Pancreas (tissue), 10 donors: ENCODE results near the gene EPHA8. TPM values are rescaled to one million over a fixed set of nuclear protein-coding genes. Genes with fewer than 3 reads are reported as not detected.

Experiments used
- ATAC-seq, 4 donors: fragments of 200-7000 bp; cut with Tn5 transposase; one replicate each; pipeline versions ENCODE4 v1.8.0 to v1.9.1; 2020; ENCODE audit warnings: mild to moderate bottlenecking in 4 of 4, moderate library complexity in 4 of 4
- DNase-seq, 6 donors: peaks; one replicate each; pipeline ENCODE4 v3.0.0-alpha.2; 2020
- FAIRE-seq: peaks from 2 replicates; lab custom pipeline; 2012; peaks lifted over from hg19 to GRCh38; lab: Jason Lieb, UNC
- H3K27ac ChIP-seq, 4 donors: fragments of 200-600 bp; sonication (generic); 1 replicate in 3 of 4; 2 replicates in 1 of 4; pipeline versions ENCODE4 v1.5.0 to v1.8.0; 2020
- H3K27me3 ChIP-seq, 4 donors: fragments of 200-600 bp; one replicate each; pipeline ENCODE4 v1.8.0; 2021
- H3K36me3 ChIP-seq, 3 donors: fragments of 200-600 bp; sonication (generic) in 1 of 3; one replicate each; pipeline versions ENCODE4 v1.5.0 to v1.8.0; 2020 to 2021
- H3K4me1 ChIP-seq, 3 donors: fragments of 200-600 bp; one replicate each; pipeline ENCODE4 v1.8.0; 2021
- H3K4me3 ChIP-seq, 4 donors: fragments of 200-600 bp; sonication (generic) in 2 of 4; one replicate each; pipeline versions ENCODE4 v1.5.0 to v1.8.0; 2020 to 2021
- H3K9me3 ChIP-seq, 4 donors: fragments of 200-600 bp; one replicate each; pipeline ENCODE4 v1.8.0; 2021
- WGBS, 2 donors: extraction: QIAGEN DNeasy Blood & Tissue Kit; methylation state at CpG; one replicate each; pipeline ENCODE4 v1.1.7; 2013; 5-methylcytosine and 5-hydroxymethylcytosine counted together
- intact Hi-C, 3 donors: fragments of 100-400 bp; cut with DNase I; formaldehyde crosslinking; loops; one replicate each; pipeline versions ENCODE4 v1.11.1 to v1.14.2; 2022
- polyA plus RNA-seq, 2 donors: library from polyadenylated mRNA; stranded (reverse); fragments of 200-250 nt; gene quantifications; one replicate each; pipeline ENCODE4 v1.2.3, GENCODE V29; 2013
- total RNA-seq, 6 donors: library from RNA; stranded (reverse); fragmentation: NEBNext Ultra II Directional in 4 of 6; extraction: Animal tissue kit (Norgen Biotek cat#: 25700) in 4 of 6; gene quantifications; one replicate each; pipeline versions ENCODE4 v1.2.1 to v1.2.4, GENCODE V29; 2021 to 2023
- TF ChIP-seq, protein P1 (sequence below), 4 donors: fragments of 200-600 bp; sonication (generic) in 3 of 4; IDR thresholded peaks; one replicate each; pipeline versions ENCODE4 v1.5.0 to v1.8.0; 2021; ENCODE audit warnings: antibody characterized with exemption in 4 of 4
- donor health status: healthy with polysubstance abuse.
- donor health status: DM: no; HTN: no; CAD: no; lungs with moderate emphysema.
- donor health status: DM: no; HTN: no; CAD: no.
- donor health status: control.
- donor health status: control.
- donor health status: Bipolar disorder and iron deficiency.
- donor health status: DM: yes; HTN: yes; CAD: no.
- donor health status: DM: no; HTN: no; CAD: no.
- donor health status: DM: no; HTN: no; CAD: no.
- donor health status: DM: yes; HTN: yes; CAD: no.

EPHA8 gene
- total and polyA plus RNA-seq, 8 donors, result 0.57 to 8.1 (median 1.2) TPM

DNA sequence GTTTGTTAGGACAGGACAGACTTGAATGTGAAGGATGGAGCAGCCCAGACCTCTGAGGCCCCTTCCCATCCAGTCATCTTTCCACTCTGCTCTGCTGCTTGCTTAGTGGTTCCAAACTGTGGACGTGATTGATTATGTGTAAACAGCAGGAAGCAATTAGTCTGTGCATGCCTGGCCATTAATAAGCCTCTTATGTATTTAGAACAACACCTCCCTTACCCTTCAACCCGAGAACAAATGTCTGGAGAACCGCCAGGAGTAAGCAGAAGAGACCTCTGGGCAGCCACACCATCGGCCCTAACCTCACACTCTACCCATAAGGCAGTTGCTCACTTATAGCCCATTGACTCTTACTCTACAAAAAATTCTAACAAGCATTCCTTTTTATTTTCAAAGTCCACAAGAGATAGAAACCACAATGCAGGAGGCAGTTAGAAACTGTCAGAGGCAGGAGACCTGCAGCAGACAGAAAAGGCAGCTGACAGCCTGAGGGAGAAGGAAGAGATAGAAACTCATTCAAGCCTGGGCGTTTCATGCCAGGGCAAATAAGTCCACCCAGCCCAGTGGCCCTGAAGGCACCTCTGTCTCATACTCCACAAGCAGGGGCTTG, 5.8 kb upstream of the EPHA8 start:
- Histone ChIP-seq H3K27me3 (no peaks in the 10 kb centered on the region), H3K4me3 (no peak overlapping the region), H3K36me3 (no peaks in the 10 kb centered on the region), H3K4me1 (peaks cover 0 to 4% (median 0%) of the 10 kb centered on the region in 3 donors), H3K27ac (no peak overlapping the region), H3K9me3 (no peaks in the 10 kb centered on the region)
- TF ChIP-seq, protein P1, sequence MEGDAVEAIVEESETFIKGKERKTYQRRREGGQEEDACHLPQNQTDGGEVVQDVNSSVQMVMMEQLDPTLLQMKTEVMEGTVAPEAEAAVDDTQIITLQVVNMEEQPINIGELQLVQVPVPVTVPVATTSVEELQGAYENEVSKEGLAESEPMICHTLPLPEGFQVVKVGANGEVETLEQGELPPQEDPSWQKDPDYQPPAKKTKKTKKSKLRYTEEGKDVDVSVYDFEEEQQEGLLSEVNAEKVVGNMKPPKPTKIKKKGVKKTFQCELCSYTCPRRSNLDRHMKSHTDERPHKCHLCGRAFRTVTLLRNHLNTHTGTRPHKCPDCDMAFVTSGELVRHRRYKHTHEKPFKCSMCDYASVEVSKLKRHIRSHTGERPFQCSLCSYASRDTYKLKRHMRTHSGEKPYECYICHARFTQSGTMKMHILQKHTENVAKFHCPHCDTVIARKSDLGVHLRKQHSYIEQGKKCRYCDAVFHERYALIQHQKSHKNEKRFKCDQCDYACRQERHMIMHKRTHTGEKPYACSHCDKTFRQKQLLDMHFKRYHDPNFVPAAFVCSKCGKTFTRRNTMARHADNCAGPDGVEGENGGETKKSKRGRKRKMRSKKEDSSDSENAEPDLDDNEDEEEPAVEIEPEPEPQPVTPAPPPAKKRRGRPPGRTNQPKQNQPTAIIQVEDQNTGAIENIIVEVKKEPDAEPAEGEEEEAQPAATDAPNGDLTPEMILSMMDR (IDR thresholded peaks at IDR 0.05), result no peak
- intact Hi-C loops, result no loop called here
- 49 to 56% methylated on average over 5 of the region's 5 CpGs for WGBS, 2 donors
- FAIRE-seq (no peak), DNase-seq (no peak), ATAC-seq (peak in 2 of 4 donors; percentile 15 to 37)

DNA sequence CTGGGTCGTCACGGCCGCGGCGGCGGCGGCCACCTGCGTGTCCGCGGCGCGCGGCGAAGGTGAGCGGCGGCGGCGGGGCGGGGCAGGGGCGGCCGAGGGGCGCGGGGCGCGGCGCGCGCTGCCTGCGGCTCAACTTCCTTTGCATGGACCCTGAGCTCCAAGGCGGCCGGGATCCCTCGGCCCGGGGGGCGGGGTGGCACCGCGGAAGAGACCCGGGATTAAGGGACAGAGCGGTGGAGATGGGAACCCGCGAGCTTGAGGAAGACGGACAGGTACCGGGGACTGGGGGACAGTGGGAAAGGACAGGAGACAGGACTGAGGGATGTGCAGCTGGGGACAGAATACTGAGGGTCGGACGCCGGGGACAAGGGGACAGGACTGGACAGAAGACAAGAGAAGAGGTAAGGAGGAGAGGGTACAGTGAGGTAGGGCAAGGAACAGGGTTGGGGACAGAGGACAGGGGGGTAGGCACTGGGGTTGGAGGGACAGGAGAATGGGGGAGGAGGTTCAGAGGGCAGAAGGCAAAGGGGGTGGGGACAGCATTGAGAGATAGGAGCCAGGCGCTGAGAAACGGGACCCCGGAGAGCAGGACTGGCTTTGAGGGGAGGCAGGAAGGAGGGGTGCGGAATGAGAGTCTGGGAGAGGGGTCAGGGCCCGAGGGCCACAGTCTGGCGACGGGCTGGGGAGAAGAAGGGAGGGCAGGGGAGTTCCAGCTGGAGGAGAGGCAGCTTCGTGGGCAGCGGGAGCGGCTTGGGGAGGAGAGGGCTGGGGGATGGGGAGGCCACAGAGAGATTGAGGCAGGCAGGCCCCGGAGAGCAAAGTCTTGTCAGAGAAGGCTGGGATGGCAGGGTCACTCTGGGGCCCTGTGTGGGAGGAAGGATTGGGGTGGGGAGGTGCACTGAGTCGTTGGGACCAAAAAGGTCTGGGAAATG, 648 bp downstream of the EPHA8 start:
- H3K27me3 ChIP-seq, result no peaks in the 10 kb centered on the region

DNA sequence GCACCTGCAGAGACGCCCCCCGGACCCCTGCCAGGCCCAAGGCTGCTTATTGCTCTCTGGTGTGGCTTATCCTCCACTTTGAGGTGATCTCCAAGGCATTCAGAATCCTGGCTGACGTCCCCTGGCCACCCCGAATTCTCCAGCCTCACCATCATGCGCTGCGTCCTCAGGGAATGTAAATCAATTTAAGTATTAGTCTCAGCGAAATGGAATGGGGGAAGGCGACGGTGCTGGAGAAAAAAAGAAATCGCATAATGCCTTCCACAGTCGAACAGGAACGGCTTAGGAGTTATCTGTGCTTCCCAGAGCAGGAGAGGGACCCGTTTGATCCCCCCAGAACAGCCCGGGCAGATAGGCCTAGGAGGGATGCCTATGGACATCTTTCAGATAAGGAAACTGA, 2.9 kb downstream of the EPHA8 start:
- Histone ChIP-seq H3K36me3 (no peaks in the 10 kb centered on the region), H3K27me3 (no peaks in the 10 kb centered on the region), H3K27ac (no peak overlapping the region), H3K4me1 (no peaks in the 10 kb centered on the region), H3K9me3 (no peaks in the 10 kb centered on the region), H3K4me3 (no peak overlapping the region)
- peak in 1 of 6 donors; percentile 24 for DNase-seq
- intact Hi-C loops, result no loop called here
- TF ChIP-seq, protein P1 (IDR thresholded peaks at IDR 0.05), result no peak
- ATAC-seq, result no peak
- no peak for FAIRE-seq
- WGBS, 2 donors, result 87 to 91% methylated on average over 14 of the region's 14 CpGs

More for the DNA sequence above, 648 bp downstream of the EPHA8 start:
- Histone ChIP-seq H3K9me3 (no peaks in the 10 kb centered on the region), H3K27ac (no peak overlapping the region), H3K4me1 (no peaks in the 10 kb centered on the region), H3K4me3 (peak overlapping the region in 1 of 4 donors; percentile 30), H3K36me3 (no peaks in the 10 kb centered on the region)
- TF ChIP-seq, protein P1 (IDR thresholded peaks at IDR 0.05), result no peak
- FAIRE-seq, result no peak
- DNase-seq, result peak in 1 of 6 donors; percentile 70
- intact Hi-C loops, result no loop called here
- WGBS, 2 donors, result 17 to 24% methylated on average over 38 to 57 of the region's 57 CpGs
- ATAC-seq, result no peak

DNA sequence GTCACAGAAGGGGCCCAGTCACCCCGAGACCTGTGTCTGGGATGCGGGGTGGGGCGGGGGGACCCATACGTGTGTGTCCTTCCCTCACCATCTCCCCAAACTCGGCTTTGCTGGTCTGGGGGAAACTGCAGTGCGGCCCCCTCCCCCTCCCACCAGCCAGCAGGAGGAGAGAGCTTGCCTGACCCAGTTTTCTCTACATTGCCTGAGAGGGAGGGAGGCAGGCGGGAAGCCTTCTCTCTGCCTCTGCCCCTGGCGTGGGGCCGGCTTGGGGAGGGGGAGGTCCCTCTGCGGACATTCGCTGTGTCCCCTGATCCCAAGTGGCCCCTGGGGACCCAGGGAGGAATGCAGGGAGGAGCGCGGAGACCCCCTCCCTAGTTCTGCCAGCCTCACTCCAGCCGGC, 3.9 kb downstream of the EPHA8 start:
- intact Hi-C loops, result no loop called here
- TF ChIP-seq, protein P1 (IDR thresholded peaks at IDR 0.05), result no peak
- no peak overlapping the region for H3K27ac ChIP-seq
- DNase-seq (peak in 1 of 6 donors; percentile 36), ATAC-seq (no peak), FAIRE-seq (no peak)
- WGBS, 2 donors, result 64 to 72% methylated on average over 14 of the region's 14 CpGs
- no peak overlapping the region for H3K4me3 ChIP-seq
- no peaks in the 10 kb centered on the region for H3K27me3 ChIP-seq
- no peaks in the 10 kb centered on the region for H3K4me1 ChIP-seq
- no peaks in the 10 kb centered on the region for H3K9me3 ChIP-seq
- H3K36me3 ChIP-seq, result no peaks in the 10 kb centered on the region
